Calu3 (cell line): ENCODE results near the gene ACAA1. TPM values are rescaled to one million over a fixed set of nuclear protein-coding genes. Genes with fewer than 3 reads are reported as not detected.
A peak's percentile ranks its signal among the peaks of the same experiment; 100 is the strongest.

ENCODE experiments used
- BruUV-seq: library from RNA; stranded (reverse); fragments of 400-500 nt; replicated peaks from 2 replicates; lab custom pipeline; 2021; lab: Mats Ljungman, UMichigan
- CTCF ChIA-PET: fragments of 300-600 bp; sonication (Branson Sonifier 250); formaldehyde crosslinking; loops from one replicate; lab custom pipeline; 2022; ENCODE audit warnings: antibody characterized with exemption; lab: Charles Lee
- DNase-seq: peaks from one replicate; pipeline ENCODE4 v3.0.0; 2022
- H3K27ac Mint-ChIP-seq: one replicate; pipeline ENCODE4 v1.8.0; 2022; ENCODE audit warnings: mixed read lengths; ENCODE audit not compliant: unreplicated experiment
- H3K27me3 Mint-ChIP-seq: one replicate; pipeline ENCODE4 v1.8.0; 2022; ENCODE audit warnings: mixed read lengths; ENCODE audit not compliant: unreplicated experiment
- H3K36me3 Mint-ChIP-seq: one replicate; pipeline ENCODE4 v1.8.0; 2022; ENCODE audit warnings: mild to moderate bottlenecking, moderate library complexity, mixed read lengths; ENCODE audit not compliant: insufficient read depth, unreplicated experiment
- H3K4me1 Mint-ChIP-seq: one replicate; pipeline ENCODE4 v1.8.0; 2022; ENCODE audit warnings: mild to moderate bottlenecking, low read depth, mixed read lengths; ENCODE audit not compliant: unreplicated experiment
- H3K4me3 Mint-ChIP-seq: one replicate; pipeline ENCODE4 v1.8.0; 2022; ENCODE audit warnings: mild to moderate bottlenecking, low read depth, moderate library complexity, mixed read lengths; ENCODE audit not compliant: unreplicated experiment
- H3K9me3 Mint-ChIP-seq: one replicate; pipeline ENCODE4 v1.8.0; 2022; ENCODE audit warnings: low read depth, mixed read lengths; ENCODE audit not compliant: unreplicated experiment
- intact Hi-C: fragments of 100-400 bp; cut with micrococcal nuclease; formaldehyde crosslinking; loops from one replicate; pipeline ENCODE4 v1.10.0; 2022; ENCODE audit not compliant: unreplicated experiment
- total RNA-seq: library from RNA; stranded (reverse); gene quantifications from 2 replicates; pipeline ENCODE4 v1.2.3, GENCODE V29; 2022
- TF ChIP-seq, protein P1 (sequence below): fragments of 200-600 bp; IDR thresholded peaks from one replicate; pipeline ENCODE4 v1.8.0; 2022; ENCODE audit warnings: antibody characterized with exemption; ENCODE audit not compliant: unreplicated experiment

The ACAA1 gene
- total RNA-seq, 1 experiment from 2014 or later, result 64.5 TPM

- H3K36me3 Mint-ChIP-seq, result peaks cover 10% of the 10 kb centered on the region
Measured at GRCh38 chr3:38086496-38086895, 50.4 kb downstream of the ACAA1 start.

GRCh38 chr3:38085943-38086324 lies 51.0 kb downstream of the ACAA1 start:
- Mint-ChIP-seq H3K27ac (no peak overlapping the region), H3K9me3 (peaks cover 10% of the 10 kb centered on the region)
- no TSS peak for BruUV-seq

More at GRCh38 chr3:38086496-38086895, 50.4 kb downstream of the ACAA1 start:
- TF ChIP-seq, protein P1, sequence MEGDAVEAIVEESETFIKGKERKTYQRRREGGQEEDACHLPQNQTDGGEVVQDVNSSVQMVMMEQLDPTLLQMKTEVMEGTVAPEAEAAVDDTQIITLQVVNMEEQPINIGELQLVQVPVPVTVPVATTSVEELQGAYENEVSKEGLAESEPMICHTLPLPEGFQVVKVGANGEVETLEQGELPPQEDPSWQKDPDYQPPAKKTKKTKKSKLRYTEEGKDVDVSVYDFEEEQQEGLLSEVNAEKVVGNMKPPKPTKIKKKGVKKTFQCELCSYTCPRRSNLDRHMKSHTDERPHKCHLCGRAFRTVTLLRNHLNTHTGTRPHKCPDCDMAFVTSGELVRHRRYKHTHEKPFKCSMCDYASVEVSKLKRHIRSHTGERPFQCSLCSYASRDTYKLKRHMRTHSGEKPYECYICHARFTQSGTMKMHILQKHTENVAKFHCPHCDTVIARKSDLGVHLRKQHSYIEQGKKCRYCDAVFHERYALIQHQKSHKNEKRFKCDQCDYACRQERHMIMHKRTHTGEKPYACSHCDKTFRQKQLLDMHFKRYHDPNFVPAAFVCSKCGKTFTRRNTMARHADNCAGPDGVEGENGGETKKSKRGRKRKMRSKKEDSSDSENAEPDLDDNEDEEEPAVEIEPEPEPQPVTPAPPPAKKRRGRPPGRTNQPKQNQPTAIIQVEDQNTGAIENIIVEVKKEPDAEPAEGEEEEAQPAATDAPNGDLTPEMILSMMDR, result no peak
- H3K4me3 Mint-ChIP-seq, result no peak overlapping the region
- H3K4me1 Mint-ChIP-seq, result no peaks in the 10 kb centered on the region
- H3K27me3 Mint-ChIP-seq, result peaks cover 8% of the 10 kb centered on the region
- intact Hi-C loops, result no loop called here
- H3K27ac Mint-ChIP-seq, result no peak overlapping the region
- no peak for DNase-seq
- no TSS peak for BruUV-seq
- H3K9me3 Mint-ChIP-seq, result peaks cover 10% of the 10 kb centered on the region
- CTCF ChIA-PET, result no interaction called here

DNA sequence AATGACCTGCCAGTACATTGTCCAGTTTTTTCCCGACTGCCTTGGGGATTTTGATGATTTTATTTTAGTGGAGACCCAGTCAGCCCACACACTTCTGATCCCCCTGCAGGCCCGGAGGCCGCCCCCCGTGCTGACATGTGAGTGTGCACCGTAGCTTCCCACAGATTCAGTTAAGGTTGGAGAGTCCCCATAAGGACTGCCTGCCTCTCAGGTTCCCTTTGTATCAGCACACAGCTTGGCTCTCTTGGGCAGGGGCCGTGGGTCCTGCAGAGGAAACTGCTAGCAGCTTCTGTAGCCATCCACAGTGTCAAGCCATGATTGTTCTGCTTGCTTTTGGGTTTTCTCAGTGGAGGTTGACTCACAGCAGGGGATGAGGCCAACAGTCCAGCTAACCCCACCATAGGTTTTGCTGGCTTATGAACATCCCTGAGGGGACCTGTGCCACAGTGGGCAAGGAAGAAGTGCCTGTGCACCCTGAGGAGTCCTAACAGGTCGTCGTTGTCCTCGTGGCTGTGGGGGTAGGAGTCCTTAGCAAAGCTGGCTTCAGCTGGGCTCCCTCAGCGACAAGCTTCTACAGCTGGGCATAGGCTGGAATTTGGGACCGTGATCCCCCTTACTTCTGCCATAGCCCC lies 51.5 kb downstream of the ACAA1 start:
- TF ChIP-seq, protein P1, result no peak
- Mint-ChIP-seq H3K4me3 (no peak overlapping the region), H3K4me1 (no peaks in the 10 kb centered on the region), H3K27ac (no peak overlapping the region), H3K27me3 (no peaks in the 10 kb centered on the region), H3K9me3 (peaks cover 10% of the 10 kb centered on the region), H3K36me3 (peaks cover 10% of the 10 kb centered on the region)
- BruUV-seq, result no TSS peak
- intact Hi-C loops, result no loop called here
- DNase-seq, result no peak
- CTCF ChIA-PET, result no interaction called here

More at GRCh38 chr3:38085943-38086324, 51.0 kb downstream of the ACAA1 start:
- H3K4me1 Mint-ChIP-seq, result no peaks in the 10 kb centered on the region
- H3K4me3 Mint-ChIP-seq, result no peak overlapping the region
- DNase-seq, result no peak
- intact Hi-C loops, result no loop called here
- TF ChIP-seq, protein P1, result no peak
- H3K36me3 Mint-ChIP-seq, result peaks cover 10% of the 10 kb centered on the region
- CTCF ChIA-PET, result no interaction called here
- H3K27me3 Mint-ChIP-seq, result peaks cover 3% of the 10 kb centered on the region

- peak overlapping the region; percentile 67 for H3K27ac Mint-ChIP-seq
- CTCF ChIA-PET, result no interaction called here
Measured at GRCh38 chr3:38084334-38085310, 52.3 kb downstream of the ACAA1 start.

More at GRCh38 chr3:38084334-38085310, 52.3 kb downstream of the ACAA1 start:
- peaks cover 10% of the 10 kb centered on the region for H3K9me3 Mint-ChIP-seq
- BruUV-seq, result no TSS peak
- TF ChIP-seq, protein P1, result no peak
- H3K4me1 Mint-ChIP-seq, result no peaks in the 10 kb centered on the region
- peak; percentile 26 for DNase-seq
- H3K4me3 Mint-ChIP-seq, result peak overlapping the region; percentile 14
- intact Hi-C loops, result no loop called here
- no peaks in the 10 kb centered on the region for H3K27me3 Mint-ChIP-seq
- peaks cover 10% of the 10 kb centered on the region for H3K36me3 Mint-ChIP-seq
